ENCODE results near the gene SPNS1. TPM values are rescaled to one million over a fixed set of nuclear protein-coding genes. Genes with fewer than 3 reads are reported as not detected.

Gene SPNS1
- total and polyA plus RNA-seq, 2 of the 8 experiments (the other 6 are each of a cell fraction or from before 2014, with no cell fraction given): 48.8 to 66.9 TPM

DNA sequence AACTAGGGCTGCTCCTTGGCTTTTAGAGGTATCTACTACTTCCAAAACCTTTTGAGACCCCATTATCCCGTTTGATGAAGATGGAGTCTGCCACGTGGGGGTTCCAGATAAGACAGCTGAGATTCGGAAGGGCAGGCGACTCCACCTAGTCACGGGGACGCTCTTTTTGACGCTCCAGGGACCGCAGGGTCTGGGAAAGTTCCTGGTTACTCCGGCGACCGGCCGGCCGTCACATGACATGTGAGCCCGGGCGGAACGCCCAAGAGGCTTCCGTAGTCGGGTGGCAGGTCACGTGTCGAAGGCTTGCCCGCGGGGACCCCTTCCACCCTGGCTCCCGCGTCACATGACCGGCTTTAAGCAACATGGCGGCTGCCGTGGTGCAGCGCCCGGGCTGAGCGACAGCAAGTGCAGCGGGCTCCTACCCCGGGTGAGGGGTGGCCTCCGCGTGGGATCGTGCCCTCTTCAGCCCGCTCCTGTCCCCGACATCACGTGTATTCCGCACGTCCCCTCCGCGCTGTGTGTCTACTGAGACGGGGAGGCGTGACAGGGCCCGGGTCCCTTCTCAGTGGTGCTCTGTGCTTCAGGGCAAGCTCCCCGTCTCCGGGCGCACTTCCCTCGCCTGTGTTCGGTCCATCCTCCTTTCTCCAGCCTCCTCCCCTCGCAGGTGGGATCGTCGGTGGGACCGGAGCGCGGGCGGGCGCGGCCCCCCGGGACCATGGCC is at the start of gene SPNS1 (continued):
- TF ChIP-seq CTBP2 (IDR thresholded peaks at IDR 0.05; ENCODE audit: borderline replicate concordance, insufficient read depth, insufficient read length, low read length): peak; percentile 77
- no peak for TF ChIP-seq SRF (IDR thresholded peaks at IDR 0.05; ENCODE audit: low read depth, low read length)
- TF ChIP-seq CBX5 (IDR thresholded peaks at IDR 0.05; ENCODE audit: low read depth, low read length): no peak
- peak; percentile 12; the same call in 1 of the 2 replicates for TF ChIP-seq CEBPB (IDR thresholded peaks at IDR 0.05; ENCODE audit: low read depth, low read length)
- TF ChIP-seq RAD21 (IDR thresholded peaks at IDR 0.05 in 1 of 2, conservative IDR thresholded peaks at IDR 0.05 in 1 of 2; ENCODE audit: low read depth in 2 of 2, low read length in 2 of 2): no peak
- TF ChIP-seq SIRT6 (IDR thresholded peaks at IDR 0.05; ENCODE audit: low read length): no peak
- TF ChIP-seq GABPA (IDR thresholded peaks at IDR 0.05; ENCODE audit: borderline replicate concordance, insufficient read depth, low read length): no peak
- peak; percentile 39 for TF ChIP-seq KDM4A (IDR thresholded peaks at IDR 0.05; ENCODE audit: low read depth, low read length, severe bottlenecking)
- TF ChIP-seq, protein P1, sequence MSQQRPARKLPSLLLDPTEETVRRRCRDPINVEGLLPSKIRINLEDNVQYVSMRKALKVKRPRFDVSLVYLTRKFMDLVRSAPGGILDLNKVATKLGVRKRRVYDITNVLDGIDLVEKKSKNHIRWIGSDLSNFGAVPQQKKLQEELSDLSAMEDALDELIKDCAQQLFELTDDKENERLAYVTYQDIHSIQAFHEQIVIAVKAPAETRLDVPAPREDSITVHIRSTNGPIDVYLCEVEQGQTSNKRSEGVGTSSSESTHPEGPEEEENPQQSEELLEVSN (IDR thresholded peaks at IDR 0.05): peak; percentile 70
- TF ChIP-seq HDAC2 (IDR thresholded peaks at IDR 0.05; ENCODE audit: borderline replicate concordance in 1 of 2, low read depth in 2 of 2, low read length in 2 of 2): peak; percentile 6 to 99; a peak in 2 of 4 replicates
- TF ChIP-seq RXRA (IDR thresholded peaks at IDR 0.05; ENCODE audit: insufficient read depth, low read depth, low read length): no peak
- peak; percentile 57 for TF ChIP-seq SAP30 (IDR thresholded peaks at IDR 0.05; ENCODE audit: insufficient read depth, insufficient replicate concordance, low read length)
- TF ChIP-seq CHD2 (IDR thresholded peaks at IDR 0.05; ENCODE audit: low read length): peak; percentile 8; the same call in 1 of the 2 replicates
- peak; percentile 46 for TF ChIP-seq NANOG (IDR thresholded peaks at IDR 0.05; ENCODE audit: insufficient read depth, low read depth, low read length, poor library complexity, severe bottlenecking)
- TF ChIP-seq CBX8 (IDR thresholded peaks at IDR 0.05; ENCODE audit: borderline replicate concordance, low read depth, low read length): no peak
- peak; percentile 98 to 99; a peak in 3 of 4 replicates for TF ChIP-seq SIN3A (conservative IDR thresholded peaks at IDR 0.05 in 1 of 2, IDR thresholded peaks at IDR 0.05 in 1 of 2; ENCODE audit: low read depth in 1 of 2, low read length in 2 of 2)
- TF ChIP-seq, protein P2, sequence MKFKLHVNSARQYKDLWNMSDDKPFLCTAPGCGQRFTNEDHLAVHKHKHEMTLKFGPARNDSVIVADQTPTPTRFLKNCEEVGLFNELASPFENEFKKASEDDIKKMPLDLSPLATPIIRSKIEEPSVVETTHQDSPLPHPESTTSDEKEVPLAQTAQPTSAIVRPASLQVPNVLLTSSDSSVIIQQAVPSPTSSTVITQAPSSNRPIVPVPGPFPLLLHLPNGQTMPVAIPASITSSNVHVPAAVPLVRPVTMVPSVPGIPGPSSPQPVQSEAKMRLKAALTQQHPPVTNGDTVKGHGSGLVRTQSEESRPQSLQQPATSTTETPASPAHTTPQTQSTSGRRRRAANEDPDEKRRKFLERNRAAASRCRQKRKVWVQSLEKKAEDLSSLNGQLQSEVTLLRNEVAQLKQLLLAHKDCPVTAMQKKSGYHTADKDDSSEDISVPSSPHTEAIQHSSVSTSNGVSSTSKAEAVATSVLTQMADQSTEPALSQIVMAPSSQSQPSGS (IDR thresholded peaks at IDR 0.05; ENCODE audit: low read length): no peak
- 0 out of 2 replicates have a peak, but pooled peaks have one; percentile 28 for TF ChIP-seq TEAD4 (IDR thresholded peaks at IDR 0.05; ENCODE audit: low read depth, low read length)
- peak; percentile 100 for TF ChIP-seq KDM5A (IDR thresholded peaks at IDR 0.05; ENCODE audit: low read length)
- TF ChIP-seq CREB1 (IDR thresholded peaks at IDR 0.05): peak; percentile 66

All from H1 (cell line).